PC-3 (cell line): ENCODE measurements around the gene TNNT2. TPM values are rescaled to one million over a fixed set of nuclear protein-coding genes. Genes with fewer than 3 reads are reported as not detected.

Source experiments
- ATAC-seq: fragments of 200-7000 bp; cut with Tn5 transposase; 2 replicates; pipeline ENCODE4 v1.9.1; 2020; ENCODE audit warnings: mild to moderate bottlenecking, moderate library complexity
- BruUV-seq: library from RNA; stranded (reverse); fragments of 400-500 nt; replicated peaks from 2 replicates; lab custom pipeline; 2021; lab: Mats Ljungman, UMichigan
- CTCF ChIA-PET: fragments of 300-600 bp; sonication (Branson Sonifier 250); formaldehyde crosslinking; loops from one replicate; lab custom pipeline; 2022; ENCODE audit warnings: antibody characterized with exemption; lab: Charles Lee
- POLR2A ChIA-PET: fragments of 300-600 bp; sonication (Branson Sonifier 250); formaldehyde crosslinking; loops from one replicate; lab custom pipeline; 2022; ENCODE audit warnings: antibody characterized with exemption; ENCODE audit not compliant: unreplicated experiment; lab: Charles Lee
- DNase-seq: peaks from one replicate; pipeline ENCODE4 v3.0.0-alpha.2; 2015
- H2AFZ ChIP-seq: fragments of 300-600 bp; sonication (generic); 2 replicates; pipeline ENCODE4 v1.6.0; 2016; ENCODE audit warnings: antibody characterized with exemption, low read length
- H3F3A ChIP-seq: fragments of 300-600 bp; sonication (generic); one replicate; pipeline ENCODE4 v1.6.0; 2017; ENCODE audit warnings: antibody characterized with exemption, low read length, control low read depth, mild to moderate bottlenecking; ENCODE audit not compliant: unreplicated experiment
- H3K27ac ChIP-seq: fragments of 300-600 bp; sonication (generic); 2 replicates; pipeline ENCODE4 v1.5.1; 2016; ENCODE audit warnings: mild to moderate bottlenecking, low read length
- H3K27me3 ChIP-seq: fragments of 300-600 bp; sonication (generic); 2 replicates; pipeline ENCODE4 v1.6.1; 2016; ENCODE audit warnings: low read length, mixed read lengths
- H3K36me3 ChIP-seq: fragments of 300-600 bp; sonication (generic); 2 replicates; pipeline ENCODE4 v1.6.1; 2016; ENCODE audit warnings: low read depth, mixed run types, low read length, mixed read lengths
- H3K4me1 ChIP-seq: fragments of 300-600 bp; sonication (generic); 2 replicates; pipeline ENCODE4 v1.5.1; 2016; ENCODE audit warnings: low read length; ENCODE audit not compliant: insufficient read depth
- H3K4me2 ChIP-seq: fragments of 300-600 bp; sonication (generic); 2 replicates; pipeline ENCODE4 v1.6.0; 2016; ENCODE audit warnings: low read length
- H3K4me3 ChIP-seq: fragments of 300-600 bp; sonication (generic); 2 replicates; pipeline ENCODE4 v1.5.1; 2016; ENCODE audit warnings: mild to moderate bottlenecking, low read length, mixed read lengths
- H3K79me2 ChIP-seq: fragments of 300-600 bp; sonication (generic); 2 replicates; pipeline ENCODE4 v1.6.1; 2017; ENCODE audit warnings: low read length, mixed read lengths
- H3K9ac ChIP-seq: fragments of 300-600 bp; sonication (generic); 2 replicates; pipeline ENCODE4 v1.6.0; 2016; ENCODE audit warnings: mild to moderate bottlenecking, low read length
- H3K9me2 ChIP-seq: fragments of 300-600 bp; sonication (generic); replicated peaks from 2 replicates; pipeline ENCODE4 v1.6.1; 2016; ENCODE audit warnings: mixed run types, low read length, mixed read lengths
- H3K9me3 ChIP-seq: fragments of 300-600 bp; sonication (generic); 2 replicates; pipeline ENCODE4 v1.6.1; 2016; ENCODE audit warnings: low read length, mixed read lengths
- H4K20me1 ChIP-seq: fragments of 300-600 bp; sonication (generic); 2 replicates; pipeline ENCODE4 v1.6.1; 2016; ENCODE audit warnings: low read length, mixed read lengths
- EZH2 ChIP-seq: fragments of 300-600 bp; sonication (generic); IDR thresholded peaks from one replicate; pipeline ENCODE4 v1.6.1; 2017; ENCODE audit warnings: antibody characterized with exemption, mild to moderate bottlenecking, low read length; ENCODE audit not compliant: unreplicated experiment
- EZH2phosphoT487 ChIP-seq: fragments of 300-600 bp; sonication (generic); IDR thresholded peaks from 2 replicates; pipeline ENCODE4 v1.6.1; 2018; ENCODE audit warnings: mild to moderate bottlenecking, antibody characterized with exemption, low read length, borderline replicate concordance
- intact Hi-C: fragments of 100-400 bp; cut with micrococcal nuclease; formaldehyde crosslinking; loops from 2 replicates; pipeline ENCODE4 v1.9.0; 2023
- total RNA-seq: library from RNA; depleted of rRNA; stranded (reverse); fragments of >200 nt; gene quantifications from 2 replicates; pipeline ENCODE4 v1.2.3, GENCODE V29; 2014
- TF ChIP-seq, protein P1 (sequence below): fragments of 300-600 bp; sonication (generic); conservative IDR thresholded peaks from 2 replicates; pipeline ENCODE4 v1.5.1; 2017; ENCODE audit warnings: antibody characterized with exemption, low read depth, mild to moderate bottlenecking, low read length

Gene TNNT2
- total RNA-seq, 1 experiment from 2014 or later = 1.1 TPM

DNA sequence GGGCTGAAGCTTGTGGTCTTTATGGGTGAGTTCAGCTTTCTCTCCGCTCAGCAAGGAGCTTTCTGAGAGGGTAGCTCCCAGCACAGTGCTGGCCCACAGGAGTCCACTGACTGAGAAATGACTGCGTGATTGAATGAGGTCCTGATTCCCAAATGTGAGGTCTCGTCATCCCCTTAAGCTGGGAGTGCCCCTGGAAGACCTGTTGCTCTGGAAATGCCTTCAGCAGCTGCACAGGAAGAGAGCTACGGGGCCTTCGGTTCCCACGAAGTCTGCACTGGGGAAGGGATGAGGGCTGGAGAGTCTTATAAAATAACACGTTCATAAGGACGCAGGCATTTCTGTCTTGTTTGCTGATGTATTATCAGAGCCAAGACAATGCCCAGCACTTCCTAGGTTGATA lies 14.0 kb downstream of the TNNT2 start:
- H3K4me2 ChIP-seq = no peak overlapping the region
- H3K9ac ChIP-seq = no peak overlapping the region
- H3K27ac ChIP-seq = no peak overlapping the region
- intact Hi-C loops = loop anchor here (5.0 kb wide), 1 partner anchor 276 kb away; no protein-coding TSS in a partner anchor
- no peak overlapping the region for H2AFZ ChIP-seq
- H3K79me2 ChIP-seq = no peaks in the 10 kb centered on the region
- no peak for DNase-seq
- no peaks in the 10 kb centered on the region for H3K9me3 ChIP-seq
- H3F3A ChIP-seq = no peaks in the 10 kb centered on the region
- ChIA-PET CTCF (interaction anchor here (1.1 to 2.4 kb wide), 2 partner anchors 12 to 109 kb away, joined by 3 to 13 read pairs; no protein-coding TSS in a partner anchor), POLR2A (interaction anchor here (0.6 kb wide), 1 partner anchor 40 kb away, joined by 6 read pairs; no protein-coding TSS in a partner anchor)
- H3K36me3 ChIP-seq = no peaks in the 10 kb centered on the region
- no peak for ATAC-seq
- no peaks in the 10 kb centered on the region for H3K4me1 ChIP-seq
- H4K20me1 ChIP-seq = no peaks in the 10 kb centered on the region
- TF ChIP-seq EZH2 (no peak), EZH2phosphoT487 (no peak)
- TF ChIP-seq, protein P1, sequence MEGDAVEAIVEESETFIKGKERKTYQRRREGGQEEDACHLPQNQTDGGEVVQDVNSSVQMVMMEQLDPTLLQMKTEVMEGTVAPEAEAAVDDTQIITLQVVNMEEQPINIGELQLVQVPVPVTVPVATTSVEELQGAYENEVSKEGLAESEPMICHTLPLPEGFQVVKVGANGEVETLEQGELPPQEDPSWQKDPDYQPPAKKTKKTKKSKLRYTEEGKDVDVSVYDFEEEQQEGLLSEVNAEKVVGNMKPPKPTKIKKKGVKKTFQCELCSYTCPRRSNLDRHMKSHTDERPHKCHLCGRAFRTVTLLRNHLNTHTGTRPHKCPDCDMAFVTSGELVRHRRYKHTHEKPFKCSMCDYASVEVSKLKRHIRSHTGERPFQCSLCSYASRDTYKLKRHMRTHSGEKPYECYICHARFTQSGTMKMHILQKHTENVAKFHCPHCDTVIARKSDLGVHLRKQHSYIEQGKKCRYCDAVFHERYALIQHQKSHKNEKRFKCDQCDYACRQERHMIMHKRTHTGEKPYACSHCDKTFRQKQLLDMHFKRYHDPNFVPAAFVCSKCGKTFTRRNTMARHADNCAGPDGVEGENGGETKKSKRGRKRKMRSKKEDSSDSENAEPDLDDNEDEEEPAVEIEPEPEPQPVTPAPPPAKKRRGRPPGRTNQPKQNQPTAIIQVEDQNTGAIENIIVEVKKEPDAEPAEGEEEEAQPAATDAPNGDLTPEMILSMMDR = no peak
- no TSS peak for BruUV-seq
- H3K27me3 ChIP-seq = peaks cover 24% of the 10 kb centered on the region
- H3K4me3 ChIP-seq = no peak overlapping the region
- H3K9me2 ChIP-seq = no peaks in the 10 kb centered on the region

DNA sequence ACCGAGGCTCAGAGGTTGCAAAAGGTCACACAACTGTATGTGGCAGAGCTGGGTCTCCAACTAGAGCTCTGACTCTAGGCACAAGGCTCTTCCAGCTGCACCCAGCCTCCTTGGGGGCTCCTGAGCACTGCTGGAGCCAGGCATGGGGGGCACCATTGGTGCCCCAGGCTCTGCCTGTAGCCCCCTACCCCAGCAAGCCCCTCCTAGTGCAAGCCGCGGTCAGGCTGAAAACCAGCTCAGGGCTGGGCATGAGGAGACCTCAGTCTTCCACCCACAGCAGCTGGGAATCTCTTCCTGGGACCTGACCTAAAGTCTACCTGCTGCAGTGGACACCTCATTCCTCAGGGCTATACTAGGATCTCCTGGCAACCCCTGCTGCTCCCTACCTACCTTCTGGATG lies 14.6 kb downstream of the TNNT2 start:
- Histone ChIP-seq H2AFZ (no peak overlapping the region), H3K27ac (no peak overlapping the region), H3K79me2 (no peaks in the 10 kb centered on the region), H3K4me2 (no peak overlapping the region), H3K36me3 (no peaks in the 10 kb centered on the region), H3F3A (no peaks in the 10 kb centered on the region), H3K9ac (no peak overlapping the region), H3K4me3 (no peak overlapping the region), H4K20me1 (no peaks in the 10 kb centered on the region), H3K9me2 (no peaks in the 10 kb centered on the region), H3K4me1 (no peaks in the 10 kb centered on the region), H3K27me3 (peaks cover 18% of the 10 kb centered on the region), H3K9me3 (no peaks in the 10 kb centered on the region)
- DNase-seq = no peak
- no TSS peak for BruUV-seq
- ATAC-seq = no peak
- TF ChIP-seq EZH2phosphoT487 (no peak), EZH2 (no peak)
- TF ChIP-seq, protein P1 = no peak
- CTCF ChIA-PET = interaction anchor here (1.1 to 2.4 kb wide), 2 partner anchors 12 to 109 kb away, joined by 3 to 13 read pairs; no protein-coding TSS in a partner anchor
- POLR2A ChIA-PET = no interaction called here
- intact Hi-C loops = loop anchor here (5.0 kb wide), 1 partner anchor 276 kb away; no protein-coding TSS in a partner anchor
